SK-N-SH (cell line): ENCODE results near the gene VPS13A. TPM values are rescaled to one million over a fixed set of nuclear protein-coding genes. Genes with fewer than 3 reads are reported as not detected.

ENCODE experiments used
- CTCF ChIA-PET: fragments of 300-600, 350-600 bp; formaldehyde crosslinking; extraction: SDS; loops from one replicate; lab custom pipeline; 2021; lab: Yijun Ruan, JAX
- POLR2A ChIA-PET: fragments of 350-600 bp; sonication (Branson Sonifier 250); formaldehyde crosslinking; extraction: SDS; loops from one replicate; lab custom pipeline; 2020; ENCODE audit warnings: antibody characterized with exemption, inconsistent platforms; lab: Yijun Ruan, JAX
- DNase-seq: peaks from one replicate; pipeline ENCODE4 v3.0.0; 2012
- H2AFZ ChIP-seq: fragments of 200-600 bp; sonication (generic); 2 replicates; pipeline ENCODE4 v1.8.1; 2016; ENCODE audit warnings: antibody characterized with exemption, mild to moderate bottlenecking, low read depth
- H3F3A ChIP-seq: fragments of 200-600 bp; sonication (generic); replicated peaks from 2 replicates; pipeline ENCODE3; 2016; ENCODE audit warnings: antibody characterized with exemption, mild to moderate bottlenecking; ENCODE audit not compliant: insufficient read depth
- H3K27ac ChIP-seq, 2 experiments: fragments of 200-500 bp in 1 of 2; fragments of 200-600 bp in 1 of 2; sonication (Bioruptor generic) in 1 of 2; sonication (generic), shearing (Covaris generic) in 1 of 2; 2 replicates each; pipeline versions ENCODE4 v1.5.1 to v1.6.1; 2014 to 2016; ENCODE audit warnings: low read depth in 2 of 2, inconsistent platforms in 1 of 2, low read length in 1 of 2, mild to moderate bottlenecking in 1 of 2, mixed read lengths in 1 of 2
- H3K27me3 ChIP-seq: fragments of 200-600 bp; sonication (generic), shearing (Covaris generic); 2 replicates; pipeline ENCODE4 v1.6.1; 2016; ENCODE audit warnings: mixed run types; ENCODE audit not compliant: insufficient read depth
- H3K36me3 ChIP-seq, 2 experiments: fragments of 200-500 bp in 1 of 2; fragments of 200-600 bp in 1 of 2; sonication (Bioruptor generic) in 1 of 2; sonication (generic) in 1 of 2; replicated peaks in 1 of 2; 2 replicates each; pipeline versions ENCODE3 to v1.5.1; 2014 to 2016; ENCODE audit warnings: low read length in 1 of 2, mild to moderate bottlenecking in 1 of 2; ENCODE audit not compliant: insufficient read depth in 2 of 2, control insufficient read depth in 1 of 2
- H3K4me1 ChIP-seq, 2 experiments: fragments of 200-500 bp in 1 of 2; fragments of 200-600 bp in 1 of 2; sonication (Bioruptor generic) in 1 of 2; sonication (generic), shearing (Covaris generic) in 1 of 2; 2 replicates each; pipeline versions ENCODE4 v1.5.1 to v1.6.1; 2014 to 2016; ENCODE audit warnings: low read depth in 1 of 2, low read length in 1 of 2, mixed run types in 1 of 2; ENCODE audit not compliant: insufficient read depth in 2 of 2, control insufficient read depth in 1 of 2
- H3K4me2 ChIP-seq: fragments of 200-600 bp; sonication (generic), shearing (Covaris generic); 2 replicates; pipeline ENCODE4 v1.6.1; 2017; ENCODE audit warnings: mixed run types
- H3K4me3 ChIP-seq, 2 experiments: fragments of 200-500 bp in 1 of 2; fragments of 200-600 bp in 1 of 2; sonication (Bioruptor generic) in 1 of 2; sonication (generic), shearing (Covaris generic) in 1 of 2; 2 replicates each; pipeline versions ENCODE4 v1.5.1 to v1.8.1; 2014 to 2016; ENCODE audit warnings: low read depth in 2 of 2, inconsistent platforms in 1 of 2, low read length in 1 of 2, mild to moderate bottlenecking in 1 of 2, mixed read lengths in 1 of 2, moderate library complexity in 1 of 2
- H3K79me2 ChIP-seq: fragments of 200-600 bp; sonication (generic); 2 replicates; pipeline ENCODE4 v1.8.1; 2017; ENCODE audit warnings: mild to moderate bottlenecking; ENCODE audit not compliant: insufficient read depth
- H3K9ac ChIP-seq: fragments of 200-600 bp; sonication (generic); 2 replicates; pipeline ENCODE4 v1.6.1; 2017; ENCODE audit warnings: mixed run types
- H3K9me2 ChIP-seq: fragments of 200-600 bp; sonication (generic); 2 replicates; pipeline ENCODE4 v1.6.1; 2017; ENCODE audit warnings: mixed run types
- H3K9me3 ChIP-seq: fragments of 200-600 bp; sonication (generic); 2 replicates; pipeline ENCODE4 v1.6.1; 2017; ENCODE audit warnings: mixed run types, mild to moderate bottlenecking, moderate library complexity
- H4K20me1 ChIP-seq: fragments of 200-600 bp; sonication (generic); 2 replicates; pipeline ENCODE4 v1.6.1; 2017; ENCODE audit warnings: mild to moderate bottlenecking, mixed run types; ENCODE audit not compliant: insufficient read depth
- CHD2 ChIP-seq: fragments of 150-350 bp; IDR thresholded peaks from 2 replicates; pipeline ENCODE4 v1.6.1; 2018; ENCODE audit warnings: low read length; ENCODE audit not compliant: partially characterized antibody
- EZH2phosphoT487 ChIP-seq: fragments of 200-600 bp; sonication (generic); IDR thresholded peaks from 2 replicates; pipeline ENCODE4 v1.6.1; 2017; ENCODE audit warnings: low read depth, mixed run types, mild to moderate bottlenecking, antibody characterized with exemption, moderate library complexity, borderline replicate concordance
- FOSL2 ChIP-seq: IDR thresholded peaks from 2 replicates; pipeline ENCODE4 v1.4.0; 2012; ENCODE audit warnings: low read depth, mild to moderate bottlenecking, moderate library complexity, borderline replicate concordance
- FOXM1 ChIP-seq: IDR thresholded peaks from 2 replicates; pipeline ENCODE4 v1.4.0; 2012; ENCODE audit warnings: low read depth, mild to moderate bottlenecking
- GABPA ChIP-seq: IDR thresholded peaks from 2 replicates; pipeline ENCODE4 v1.4.0; 2012; ENCODE audit warnings: low read depth, mild to moderate bottlenecking
- GATA2 ChIP-seq: sonication (generic); formaldehyde crosslinking; IDR thresholded peaks from 2 replicates; pipeline ENCODE4 v1.5.0; 2020; ENCODE audit warnings: mild to moderate bottlenecking, missing genetic modification reagents
- JUND ChIP-seq: IDR thresholded peaks from 2 replicates; pipeline ENCODE4 v1.4.0; 2012
- MAX ChIP-seq: IDR thresholded peaks from 2 replicates; pipeline ENCODE4 v1.4.0; 2012; ENCODE audit warnings: low read depth
- MEF2A ChIP-seq: IDR thresholded peaks from 2 replicates; pipeline ENCODE4 v1.4.0; 2012; ENCODE audit warnings: low read depth, borderline replicate concordance
- NFIC ChIP-seq: IDR thresholded peaks from 2 replicates; pipeline ENCODE4 v1.4.0; 2012; ENCODE audit warnings: borderline replicate concordance
- NRF1 ChIP-seq: IDR thresholded peaks from 2 replicates; pipeline ENCODE4 v1.6.1; 2012; ENCODE audit warnings: low read depth, mild to moderate bottlenecking, low read length
- PBX3 ChIP-seq: IDR thresholded peaks from 2 replicates; pipeline ENCODE4; 2012
- RAD21 ChIP-seq: IDR thresholded peaks from 2 replicates; pipeline ENCODE4 v1.6.1; 2012; ENCODE audit warnings: mild to moderate bottlenecking, low read length
- SIN3A ChIP-seq: IDR thresholded peaks from 2 replicates; pipeline ENCODE4 v1.6.1; 2012; ENCODE audit warnings: low read depth, mild to moderate bottlenecking, low read length, moderate library complexity, borderline replicate concordance
- SMC3 ChIP-seq: IDR thresholded peaks from 2 replicates; pipeline ENCODE4 v1.6.1; 2012; ENCODE audit warnings: low read depth, low read length, improper control_type of control experiment
- TAF1 ChIP-seq: IDR thresholded peaks from 2 replicates; pipeline ENCODE4 v1.6.1; 2012; ENCODE audit warnings: low read depth, mild to moderate bottlenecking, low read length, moderate library complexity, borderline replicate concordance
- USF2 ChIP-seq: fragments of 150-350 bp; IDR thresholded peaks from 2 replicates; pipeline ENCODE4 v1.6.1; 2017; ENCODE audit warnings: antibody characterized with exemption, low read length, low read depth, borderline replicate concordance
- YY1 ChIP-seq: IDR thresholded peaks from 2 replicates; pipeline ENCODE4 v1.4.0; 2012; ENCODE audit warnings: low read depth, mild to moderate bottlenecking
- WGBS: methylation state at CpG from one replicate; pipeline ENCODE4 v1.1.6; 2017; ENCODE audit warnings: low lambda C conversion rate; 5-methylcytosine and 5-hydroxymethylcytosine counted together
- polyA plus RNA-seq, 3 experiments: library from polyadenylated mRNA; depleted of rRNA; stranded (reverse); fragments of >200 nt; gene quantifications; 2 replicates each; pipeline ENCODE4 v1.2.3, GENCODE V29; 2012

The VPS13A gene
- polyA plus RNA-seq, 1 of the 3 experiments (the other 2 are of a cell fraction) = 6.0 TPM

- TF ChIP-seq MEF2A (no peak), NRF1 (no peak), TAF1 (no peak), MAX (no peak)
These were observed 15.0 kb upstream of the VPS13A start (continued) for GRCh38 chr9:77162366-77162765.

GRCh38 chr9:77163884-77164283 lies 13.4 kb upstream of the VPS13A start:
- no peak overlapping the region for H3K4me2 ChIP-seq
- no peak overlapping the region for H3K4me3 ChIP-seq
- H3K36me3 ChIP-seq = no peaks in the 10 kb centered on the region
- no peaks in the 10 kb centered on the region for H3K27me3 ChIP-seq
- 41% methylated on average over 4 of the region's 4 CpGs for WGBS
- no peaks in the 10 kb centered on the region for H3F3A ChIP-seq
- no peak for DNase-seq
- H3K9ac ChIP-seq = no peak overlapping the region
- H2AFZ ChIP-seq = 0 out of 2 replicates have a peak overlapping the region, but pooled peaks have one; percentile 17
- CTCF ChIA-PET = interaction anchor here (0.8 to 1.2 kb wide), 4 partner anchors 11 to 270 kb away, joined by 3 to 4 read pairs (median 3); no protein-coding TSS in a partner anchor
- no peaks in the 10 kb centered on the region for H3K9me3 ChIP-seq
- no peaks in the 10 kb centered on the region for H3K9me2 ChIP-seq
- no peaks in the 10 kb centered on the region for H4K20me1 ChIP-seq
- H3K4me1 ChIP-seq = no peaks in the 10 kb centered on the region; a peak in 1 of 4 replicates
- TF ChIP-seq EZH2phosphoT487 (no peak), YY1 (no peak), JUND (no peak), MEF2A (no peak), GABPA (no peak), SMC3 (no peak), RAD21 (no peak), GATA2 (CRISPR knock-in tag) (no peak), NFIC (no peak), PBX3 (no peak), FOXM1 (no peak), USF2 (no peak), CHD2 (no peak), FOSL2 (no peak), TAF1 (no peak), SIN3A (no peak), NRF1 (no peak)
- POLR2A ChIA-PET = no interaction called here
- H3K27ac ChIP-seq = no peak overlapping the region
- no peaks in the 10 kb centered on the region for H3K79me2 ChIP-seq
